ENCODE data around the gene SCN9A. TPM values are rescaled to one million over a fixed set of nuclear protein-coding genes. Genes with fewer than 3 reads are reported as not detected.

The SCN9A gene
- total and polyA plus RNA-seq, 2 donors (not counting 1 experiment from before 2014, with no cell fraction given), result 64.2 to 105 TPM

DNA sequence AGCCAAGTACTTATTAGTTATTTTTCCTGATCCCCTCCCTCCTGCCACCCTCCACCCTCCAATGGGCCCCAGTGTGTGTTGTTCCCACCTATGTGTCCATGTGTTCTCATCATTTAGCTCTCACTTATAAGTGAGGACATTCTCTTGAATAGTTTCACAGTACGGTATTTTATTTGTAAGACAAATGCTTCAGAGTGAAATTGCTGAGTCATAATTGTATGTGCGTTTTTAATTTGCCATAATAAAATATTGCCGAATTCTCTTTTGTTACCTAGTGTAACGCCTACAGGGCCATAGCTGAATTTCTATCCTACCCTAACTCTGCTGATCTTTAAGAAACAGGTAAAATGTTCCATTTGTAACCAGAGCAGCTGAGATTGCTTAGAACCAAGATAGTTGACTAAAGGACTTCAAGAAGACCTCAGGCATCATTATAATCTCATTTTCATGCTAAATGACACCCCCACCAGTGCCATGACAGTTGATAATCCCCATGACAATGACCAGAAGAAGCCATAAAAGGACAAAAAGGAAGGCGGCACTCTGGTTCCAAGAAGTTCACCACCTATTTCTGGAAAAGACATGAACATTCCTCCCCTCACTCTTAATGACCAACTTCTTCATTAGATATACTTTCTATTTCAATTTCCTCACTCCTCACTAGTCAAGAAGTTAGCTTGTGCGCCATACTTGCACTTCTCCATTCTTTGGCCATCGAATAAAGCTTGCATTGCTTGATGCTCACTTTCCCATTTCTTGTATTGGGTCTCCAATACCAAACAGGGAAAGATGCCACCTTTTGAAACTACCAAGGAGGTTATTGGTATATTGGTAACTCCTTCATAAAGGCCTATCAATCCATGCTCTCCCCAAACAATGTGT is 18.4 kb downstream of the SCN9A start:
- no peak overlapping the region for H3K4me2 ChIP-seq (ENCODE audit: extremely low read depth, insufficient read depth, low read length)
- TF ChIP-seq CTCF (conservative IDR thresholded peaks at IDR 0.05 in 1 of 2, IDR thresholded peaks at IDR 0.05 in 1 of 2; ENCODE audit: low read depth in 1 of 2, low read length in 2 of 2) (no peak), EZH2 (IDR thresholded peaks at IDR 0.05; ENCODE audit: low read length, missing control alignments) (no peak)
- DNase-seq (ENCODE audit: low read depth in 2 of 2), result no peak
- H3K4me1 ChIP-seq (ENCODE audit: control insufficient read depth, extremely low read depth, insufficient read depth, low read length), result peaks cover 3% of the 10 kb centered on the region
- H3K36me3 ChIP-seq (ENCODE audit: control insufficient read depth, insufficient read depth, low read length), result no peaks in the 10 kb centered on the region
- no peaks in the 10 kb centered on the region for H4K20me1 ChIP-seq (ENCODE audit: control insufficient read depth, extremely low read depth, insufficient read depth, low read length)
- H3K27me3 ChIP-seq (ENCODE audit: control insufficient read depth, insufficient read depth, low read length), result no peaks in the 10 kb centered on the region
- no peak overlapping the region for H2AFZ ChIP-seq (ENCODE audit: low read length)
- H3K4me3 ChIP-seq (replicated peaks in 1 of 4; ENCODE audit: control extremely low read depth in 1 of 4, insufficient read depth in 1 of 4, low read depth in 3 of 4, low read length in 4 of 4), result no peak overlapping the region
- H3K79me2 ChIP-seq (ENCODE audit: control insufficient read depth, insufficient read depth, low read length), result peaks cover 17% of the 10 kb centered on the region
- H3K9me3 ChIP-seq (ENCODE audit: control insufficient read depth, insufficient read depth, low read depth, low read length), result no peaks in the 10 kb centered on the region
- no peak overlapping the region for H3K27ac ChIP-seq (ENCODE audit: insufficient read depth, low read length)
- no peak overlapping the region for H3K9ac ChIP-seq (ENCODE audit: insufficient read depth, low read length)

GRCh38 chr2:166351319-166351718 is 24.4 kb downstream of the SCN9A start:
- no peaks in the 10 kb centered on the region for H3K36me3 ChIP-seq (ENCODE audit: control insufficient read depth, insufficient read depth, low read length)
- peaks cover 3% of the 10 kb centered on the region for H3K4me1 ChIP-seq (ENCODE audit: control insufficient read depth, extremely low read depth, insufficient read depth, low read length)
- H3K9ac ChIP-seq (ENCODE audit: insufficient read depth, low read length), result no peak overlapping the region
- H3K4me2 ChIP-seq (ENCODE audit: extremely low read depth, insufficient read depth, low read length), result no peak overlapping the region
- H3K27me3 ChIP-seq (ENCODE audit: control insufficient read depth, insufficient read depth, low read length), result no peaks in the 10 kb centered on the region
- no peak overlapping the region for H3K27ac ChIP-seq (ENCODE audit: insufficient read depth, low read length)
- no peaks in the 10 kb centered on the region for H4K20me1 ChIP-seq (ENCODE audit: control insufficient read depth, extremely low read depth, insufficient read depth, low read length)
- no peaks in the 10 kb centered on the region for H3K9me3 ChIP-seq (ENCODE audit: control insufficient read depth, insufficient read depth, low read depth, low read length)
- no peak overlapping the region for H2AFZ ChIP-seq (ENCODE audit: low read length)
- H3K79me2 ChIP-seq (ENCODE audit: control insufficient read depth, insufficient read depth, low read length), result peaks cover 11% of the 10 kb centered on the region
- no peak overlapping the region for H3K4me3 ChIP-seq (replicated peaks in 1 of 4; ENCODE audit: control extremely low read depth in 1 of 4, insufficient read depth in 1 of 4, low read depth in 3 of 4, low read length in 4 of 4)
- peak; percentile 90 to 91 for DNase-seq (ENCODE audit: low read depth in 2 of 2)
- TF ChIP-seq EZH2 (IDR thresholded peaks at IDR 0.05; ENCODE audit: low read length, missing control alignments), result no peak
- TF ChIP-seq CTCF (conservative IDR thresholded peaks at IDR 0.05 in 1 of 2, IDR thresholded peaks at IDR 0.05 in 1 of 2; ENCODE audit: low read depth in 1 of 2, low read length in 2 of 2), result no peak

DNA sequence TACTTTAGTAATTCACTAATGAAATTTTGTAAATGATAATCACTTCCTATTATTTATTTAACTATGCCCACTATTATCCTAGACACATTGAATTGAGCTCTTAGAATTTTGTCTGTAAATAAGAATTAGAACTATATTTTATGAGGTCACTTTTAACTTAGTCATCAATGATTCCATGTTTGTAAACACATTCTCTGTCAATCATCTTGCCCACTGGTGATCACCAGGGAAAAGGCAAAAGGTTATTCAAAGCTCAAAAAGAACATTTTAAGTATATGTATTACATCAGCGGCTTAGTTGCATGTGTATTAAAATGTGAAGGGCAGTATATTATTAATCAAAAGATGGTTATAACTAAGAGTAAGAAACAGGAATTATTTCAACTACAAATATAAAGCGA is 25.2 kb downstream of the SCN9A start:
- Histone ChIP-seq H3K4me1 (ENCODE audit: control insufficient read depth, extremely low read depth, insufficient read depth, low read length) (peaks cover 3% of the 10 kb centered on the region), H3K36me3 (ENCODE audit: control insufficient read depth, insufficient read depth, low read length) (no peaks in the 10 kb centered on the region), H3K27me3 (ENCODE audit: control insufficient read depth, insufficient read depth, low read length) (no peaks in the 10 kb centered on the region), H3K4me3 (replicated peaks in 1 of 4; ENCODE audit: control extremely low read depth in 1 of 4, insufficient read depth in 1 of 4, low read depth in 3 of 4, low read length in 4 of 4) (no peak overlapping the region), H3K9me3 (ENCODE audit: control insufficient read depth, insufficient read depth, low read depth, low read length) (no peaks in the 10 kb centered on the region), H3K9ac (ENCODE audit: insufficient read depth, low read length) (no peak overlapping the region), H2AFZ (ENCODE audit: low read length) (no peak overlapping the region), H4K20me1 (ENCODE audit: control insufficient read depth, extremely low read depth, insufficient read depth, low read length) (no peaks in the 10 kb centered on the region), H3K4me2 (ENCODE audit: extremely low read depth, insufficient read depth, low read length) (no peak overlapping the region), H3K27ac (ENCODE audit: insufficient read depth, low read length) (no peak overlapping the region), H3K79me2 (ENCODE audit: control insufficient read depth, insufficient read depth, low read length) (peaks cover 15% of the 10 kb centered on the region)
- no peak for TF ChIP-seq CTCF (conservative IDR thresholded peaks at IDR 0.05 in 1 of 2, IDR thresholded peaks at IDR 0.05 in 1 of 2; ENCODE audit: low read depth in 1 of 2, low read length in 2 of 2)
- TF ChIP-seq EZH2 (IDR thresholded peaks at IDR 0.05; ENCODE audit: low read length, missing control alignments), result no peak
- DNase-seq (ENCODE audit: low read depth in 2 of 2), result no peak

All from fibroblast of lung (primary cell).